HCEC 1CT (cell line): ENCODE results near the gene ACD.

Experiments used
- DNase-seq: peaks from one replicate; pipeline ENCODE4 v3.0.0-alpha.2; 2017

The ACD gene

DNA sequence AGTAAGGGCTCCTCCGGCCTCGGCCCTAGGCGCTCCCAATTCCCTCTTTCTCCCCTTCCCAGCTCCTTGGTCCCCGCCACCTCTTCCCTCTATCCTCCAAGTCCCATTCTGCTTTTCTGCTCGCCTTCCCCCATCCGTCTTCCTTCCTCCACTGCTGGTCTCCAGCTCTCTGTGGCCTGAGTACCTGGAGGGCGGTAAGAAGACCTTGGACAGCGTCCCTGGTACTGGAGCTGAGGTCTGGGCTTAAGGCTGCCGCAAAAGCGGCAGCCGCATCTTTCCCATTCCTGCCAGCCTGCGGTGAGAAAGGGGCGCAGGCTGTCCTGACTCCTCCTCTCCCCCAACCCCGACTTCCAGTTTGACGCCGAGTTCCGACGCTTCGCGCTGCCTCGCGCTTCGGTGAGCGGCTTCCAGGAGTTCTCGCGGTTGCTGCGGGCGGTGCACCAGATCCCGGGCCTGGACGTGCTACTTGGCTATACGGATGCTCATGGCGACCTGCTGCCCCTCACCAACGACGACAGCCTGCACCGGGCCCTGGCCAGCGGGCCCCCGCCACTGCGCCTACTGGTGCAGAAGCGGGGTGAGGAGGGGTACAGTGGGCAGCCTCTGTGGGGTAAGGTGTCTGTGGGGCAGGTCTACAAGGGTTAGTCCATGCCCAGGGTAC is 1.2 kb upstream of the ACD start:
- no peak for DNase-seq

DNA sequence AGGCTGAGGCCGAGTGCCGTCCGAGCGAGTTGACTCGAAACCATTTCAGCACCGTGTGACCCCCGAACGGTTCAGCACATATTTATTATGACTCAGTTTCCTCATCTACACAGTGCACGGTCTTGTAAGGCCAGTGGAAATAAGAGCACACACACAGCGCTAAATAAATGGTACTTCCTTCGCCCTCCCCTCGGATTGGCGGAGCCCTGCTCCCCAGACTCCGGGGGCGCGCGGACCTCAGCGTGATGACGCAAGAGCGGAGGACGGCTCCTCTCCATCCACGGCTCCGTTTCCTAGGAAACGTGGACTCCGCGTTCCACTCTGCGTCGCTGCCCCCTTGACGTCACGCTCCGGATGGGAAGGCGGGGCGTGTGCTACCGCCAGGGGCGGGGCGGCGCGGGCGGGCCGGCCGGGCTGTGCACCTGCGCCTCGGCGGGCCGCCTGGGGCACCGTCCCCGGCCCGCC is 536 bp upstream of the ACD start, which contains the start of gene PARD6A:
PARD6A (plus strand) TSS at position 397 of the 465 bp plus-strand sequence. CDS start 79 bp downstream, outside the sequence.
- DNase-seq: peak; percentile 96

DNA sequence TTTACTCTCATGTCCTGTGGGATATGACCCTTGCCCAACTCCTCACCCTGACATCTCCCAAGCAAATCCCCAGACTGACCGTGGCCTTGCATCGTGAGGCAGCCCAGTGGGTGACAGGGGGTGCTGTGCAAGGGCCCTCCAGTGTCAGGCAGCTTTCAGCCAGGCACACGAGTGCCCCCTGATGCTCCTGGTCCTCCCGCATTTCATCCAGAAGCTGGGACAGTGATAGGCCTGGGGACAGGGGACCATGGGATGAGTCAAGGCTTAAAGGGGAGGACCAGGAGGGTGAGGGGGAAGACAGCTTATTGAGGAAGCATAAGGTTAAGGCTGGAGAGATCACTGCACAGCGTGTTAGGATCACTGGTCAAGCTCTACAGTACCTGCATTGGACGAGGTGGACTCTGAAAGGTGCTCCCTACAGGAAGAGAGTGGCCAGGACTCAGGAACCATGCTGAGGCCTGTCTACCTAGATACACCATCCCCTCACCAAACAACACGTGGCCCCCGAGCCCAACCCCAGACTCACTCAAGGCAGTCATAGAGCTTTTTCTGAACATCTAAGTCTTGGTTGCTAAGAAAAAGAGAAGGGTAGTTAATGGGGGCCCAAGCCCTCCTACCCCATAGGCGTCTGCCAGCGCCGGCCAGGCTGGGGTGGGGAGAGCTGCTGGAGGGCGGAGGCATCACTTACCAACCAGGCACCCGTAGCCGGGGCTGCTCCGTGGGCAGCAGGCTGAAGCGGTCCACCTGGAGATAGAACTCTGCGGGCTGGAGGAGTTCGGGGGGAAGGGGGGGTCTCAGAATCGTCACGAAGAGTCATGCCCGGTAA is 998 bp downstream of the ACD start:
- DNase-seq: no peak

DNA sequence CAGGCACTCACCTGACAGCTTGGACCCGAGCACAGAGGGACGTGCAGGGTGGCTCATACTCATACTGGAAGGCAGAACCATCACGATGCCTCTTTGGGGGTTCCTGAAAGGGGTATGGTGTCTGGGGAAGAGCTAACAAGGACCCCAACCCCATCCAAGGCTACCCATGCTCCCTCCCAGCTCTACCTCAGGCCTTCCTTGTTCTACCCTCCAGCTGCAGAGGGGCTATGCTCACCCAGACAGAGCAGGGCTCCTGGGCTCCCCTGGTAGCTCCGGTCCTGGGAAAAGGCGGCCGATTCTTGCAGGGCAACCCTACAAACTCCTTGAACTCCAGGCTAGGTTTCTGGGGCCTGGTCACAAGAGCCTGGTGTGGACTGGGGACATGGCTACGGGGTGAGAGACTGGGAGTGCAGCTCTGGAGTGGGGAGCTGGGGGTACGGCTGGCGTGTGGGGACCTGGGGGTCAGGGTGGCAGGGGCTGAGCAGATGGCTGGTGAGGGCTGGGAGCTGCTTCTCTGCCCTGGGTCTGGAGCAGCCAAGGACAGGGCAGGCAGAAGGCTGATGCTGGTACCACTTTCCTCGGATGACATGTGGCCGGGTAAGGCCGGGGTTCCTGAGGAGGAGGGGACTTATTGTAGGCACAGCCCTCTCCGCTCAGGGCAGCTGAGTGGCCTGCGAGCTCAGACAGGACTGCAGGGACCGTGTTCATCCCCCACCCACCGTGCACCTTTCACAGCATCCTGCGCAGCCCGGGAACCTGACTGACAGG is 2.1 kb downstream of the ACD start:
- no peak for DNase-seq

DNA sequence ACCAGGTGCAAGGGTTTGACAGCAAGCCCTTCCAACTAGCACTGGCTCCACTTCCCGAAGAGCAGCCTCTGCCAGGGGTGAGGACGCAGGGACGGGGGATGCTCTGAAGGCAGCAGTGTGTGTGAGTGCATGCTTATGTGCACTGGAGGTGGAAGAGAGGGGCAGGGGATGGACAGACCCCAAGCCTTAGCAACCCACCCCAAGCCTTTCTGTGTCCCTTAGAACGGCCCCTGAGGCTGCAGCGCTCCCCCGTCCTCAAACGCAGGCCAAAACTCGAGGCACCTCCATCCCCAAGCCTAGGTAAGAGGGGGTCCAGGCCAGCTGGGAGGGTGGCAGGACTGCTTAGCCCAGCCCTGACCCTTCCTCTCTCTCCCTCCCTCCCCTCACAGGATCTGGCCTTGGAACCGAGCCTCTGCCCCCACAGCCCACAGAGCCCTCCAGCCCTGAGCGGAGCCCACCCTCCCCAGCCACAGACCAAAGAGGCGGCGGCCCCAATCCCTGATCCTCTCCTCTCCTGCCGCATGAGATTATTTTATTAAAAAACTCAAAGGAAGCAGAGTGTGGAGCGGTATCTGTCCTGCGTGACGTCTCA is 2.9 kb downstream of the ACD start:
- no peak for DNase-seq

DNA sequence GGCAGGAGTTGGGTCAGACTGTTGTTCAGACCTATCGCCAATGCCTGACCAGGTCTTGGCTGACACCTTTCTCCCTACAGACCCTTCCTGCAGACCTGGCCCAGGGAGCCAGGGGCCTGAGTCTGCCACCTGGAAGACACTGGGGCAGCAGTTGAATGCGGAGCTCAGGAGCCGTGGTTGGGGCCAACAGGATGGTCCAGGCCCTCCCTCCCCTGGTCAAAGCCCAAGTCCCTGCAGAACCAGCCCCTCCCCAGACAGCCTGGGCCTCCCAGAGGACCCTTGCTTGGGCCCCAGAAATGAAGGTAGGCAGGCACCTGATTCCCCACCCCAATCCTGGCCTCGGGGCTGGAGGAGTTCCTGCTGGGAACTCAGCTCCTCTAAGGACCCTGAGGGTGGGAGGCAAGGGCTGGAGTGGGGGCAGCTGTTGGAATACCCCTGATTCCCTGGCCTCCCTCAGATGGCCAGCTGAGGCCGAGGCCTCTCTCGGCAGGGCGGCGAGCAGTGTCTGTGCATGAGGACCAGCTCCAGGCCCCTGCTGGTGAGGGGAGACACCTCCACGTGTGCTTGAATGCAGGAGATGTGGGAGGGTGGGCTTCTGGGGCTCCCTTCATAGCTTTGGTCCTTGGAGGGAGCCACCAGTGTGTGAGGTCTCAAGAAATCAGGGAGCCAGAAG is 3.6 kb downstream of the ACD start:
- no peak for DNase-seq

DNA sequence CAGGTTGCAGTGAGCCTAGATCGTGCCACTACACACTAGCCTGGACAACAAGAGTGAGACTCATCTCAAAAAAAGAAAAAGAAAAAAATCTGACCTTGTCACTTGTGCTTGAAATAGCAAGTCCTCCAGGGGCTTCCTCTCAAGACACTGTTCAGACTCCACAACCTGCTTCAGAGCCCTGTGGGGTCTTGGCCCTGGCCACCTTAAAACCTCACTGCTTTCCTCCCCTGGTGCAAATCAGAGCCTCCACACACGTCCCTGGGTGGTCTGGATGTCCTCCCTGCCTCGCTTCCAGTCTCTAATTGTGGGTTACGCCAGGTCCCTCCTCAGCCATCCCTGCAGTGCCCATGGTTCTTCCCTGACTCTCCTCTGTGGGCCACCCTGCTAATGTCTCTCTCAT is 4.7 kb downstream of the ACD start:
- no peak for DNase-seq

DNA sequence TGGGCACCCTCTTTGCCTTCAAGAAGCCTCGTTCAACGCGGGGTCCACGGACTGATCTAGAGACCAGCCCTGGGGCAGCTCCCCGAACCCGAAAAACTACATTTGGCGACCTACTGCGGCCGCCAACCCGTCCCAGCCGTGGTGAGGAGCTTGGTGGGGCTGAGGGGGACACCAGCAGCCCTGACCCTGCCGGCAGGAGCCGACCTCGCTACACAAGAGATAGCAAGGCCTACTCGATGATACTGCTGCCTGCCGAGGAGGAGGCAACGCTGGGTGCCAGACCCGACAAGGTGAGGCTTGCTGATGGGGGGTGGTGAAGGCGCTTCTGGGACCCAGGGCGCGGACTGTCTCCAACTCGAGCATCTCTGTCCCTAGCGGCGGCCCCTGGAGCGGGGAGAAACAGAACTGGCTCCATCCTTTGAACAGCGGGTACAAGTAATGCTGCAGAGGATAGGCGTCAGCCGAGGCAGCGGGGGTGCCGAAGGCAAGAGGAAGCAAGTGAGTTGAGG is 5.6 kb downstream of the ACD start:
- no peak for DNase-seq

DNA sequence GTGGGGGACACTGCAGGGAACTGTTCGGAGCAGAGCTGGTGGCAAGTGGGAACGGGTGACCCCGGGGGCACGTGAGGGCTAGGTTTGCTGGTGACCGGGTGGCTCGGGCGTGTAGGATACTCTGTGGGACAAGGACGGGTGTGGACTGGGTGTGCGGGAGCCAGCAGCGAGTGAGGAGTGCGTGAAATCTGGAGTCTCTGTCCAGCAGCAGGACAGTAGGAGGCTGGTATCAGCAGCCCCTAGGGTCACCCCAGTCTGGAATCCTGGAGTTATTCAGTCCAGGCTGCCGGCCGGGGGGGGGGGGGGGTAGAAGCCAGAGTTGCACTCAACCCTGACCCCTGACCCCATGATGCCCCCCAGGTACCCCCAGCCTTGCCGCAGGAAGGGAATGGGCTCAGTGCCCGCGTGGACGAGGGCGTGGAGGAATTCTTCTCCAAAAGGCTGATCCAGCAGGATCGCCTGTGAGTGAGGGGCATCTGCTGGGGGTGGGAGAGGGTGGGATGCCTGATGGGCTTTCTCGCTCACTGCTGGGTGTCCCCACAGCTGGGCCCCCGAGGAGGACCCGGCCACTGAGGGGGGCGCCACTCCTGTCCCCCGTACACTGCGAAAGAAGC is 6.2 kb downstream of the ACD start:
- no peak for DNase-seq

DNA sequence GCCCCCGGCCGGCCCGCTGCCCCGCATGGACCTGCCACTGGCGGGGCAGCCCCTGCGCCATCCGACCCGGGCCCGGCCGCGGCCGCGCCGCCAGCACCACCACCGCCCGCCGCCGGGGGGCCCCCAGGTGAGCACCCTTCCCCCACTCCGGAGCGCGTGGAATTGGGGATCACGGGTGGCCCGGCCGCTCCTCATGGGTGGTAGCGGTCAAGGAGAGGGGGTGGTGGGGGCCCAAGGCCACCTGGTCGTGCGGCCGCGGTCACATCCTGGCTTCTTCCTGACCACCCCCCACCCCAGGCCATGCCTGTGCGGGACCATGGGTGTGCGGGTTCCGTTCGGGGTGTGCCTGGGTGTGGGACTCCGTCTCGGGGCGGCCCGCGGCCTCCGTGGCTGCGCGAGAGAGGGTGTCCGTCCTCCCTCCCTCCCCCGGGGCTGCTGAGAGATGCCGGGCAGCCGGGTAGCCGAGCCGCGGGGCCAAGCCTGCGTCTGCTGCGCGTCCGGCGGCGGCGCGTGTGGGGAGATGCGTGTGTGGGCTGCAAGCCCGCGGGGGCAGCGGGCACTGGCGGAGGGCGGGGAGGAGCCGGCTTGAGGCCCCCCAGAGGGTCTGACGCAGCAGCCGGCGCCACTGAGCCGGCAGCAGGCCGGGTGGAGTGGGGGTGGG is 6.8 kb downstream of the ACD start:
- no peak for DNase-seq

DNA sequence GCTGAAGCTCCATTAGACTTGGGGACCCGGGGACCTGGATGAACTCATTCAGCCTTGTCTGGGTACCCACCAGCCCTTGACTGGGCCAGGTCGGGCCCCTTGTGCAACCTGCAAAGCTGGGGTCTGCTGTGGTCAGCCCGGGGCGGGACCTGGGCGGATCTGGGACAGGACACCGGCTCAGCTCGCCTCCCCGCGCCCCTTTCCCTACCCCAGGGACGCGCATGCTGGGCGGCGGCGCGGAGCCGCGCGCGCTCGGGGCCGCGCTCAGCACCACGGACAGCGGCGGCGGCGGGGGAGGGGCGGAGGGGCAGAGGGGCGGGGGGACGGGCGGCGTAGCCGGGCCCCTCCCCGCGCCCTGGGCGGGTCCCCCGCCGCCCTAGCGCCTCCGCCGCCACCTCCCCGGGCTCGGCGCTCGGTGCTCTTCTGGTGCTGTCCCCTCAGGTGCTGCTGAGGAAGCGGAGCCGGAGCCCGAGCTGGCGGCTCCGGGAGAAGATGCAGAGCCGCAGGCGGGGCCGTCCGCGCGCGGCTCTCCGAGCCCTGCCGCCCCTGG is 7.4 kb downstream of the ACD start:
- no peak for DNase-seq

DNA sequence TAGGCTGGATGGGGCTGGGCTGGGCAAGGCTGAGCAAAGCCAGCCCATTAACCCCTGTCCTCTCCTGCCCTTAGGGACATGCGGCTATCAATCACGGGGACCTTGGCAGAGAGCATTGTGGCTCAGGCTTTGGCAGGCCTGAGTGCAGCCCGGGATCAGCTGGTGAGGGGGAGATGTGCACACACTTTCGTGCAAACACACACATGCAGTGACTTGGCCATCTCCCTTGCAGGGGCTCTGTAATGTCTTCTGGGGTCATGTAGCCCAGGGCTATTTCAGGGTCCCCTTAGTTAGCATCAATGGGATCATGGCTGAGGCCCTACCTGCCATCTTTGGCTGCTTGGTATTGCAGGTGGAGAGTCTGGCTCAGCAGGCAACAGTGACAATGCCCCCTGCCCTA is 8.2 kb downstream of the ACD start:
- DNase-seq: no peak

DNA sequence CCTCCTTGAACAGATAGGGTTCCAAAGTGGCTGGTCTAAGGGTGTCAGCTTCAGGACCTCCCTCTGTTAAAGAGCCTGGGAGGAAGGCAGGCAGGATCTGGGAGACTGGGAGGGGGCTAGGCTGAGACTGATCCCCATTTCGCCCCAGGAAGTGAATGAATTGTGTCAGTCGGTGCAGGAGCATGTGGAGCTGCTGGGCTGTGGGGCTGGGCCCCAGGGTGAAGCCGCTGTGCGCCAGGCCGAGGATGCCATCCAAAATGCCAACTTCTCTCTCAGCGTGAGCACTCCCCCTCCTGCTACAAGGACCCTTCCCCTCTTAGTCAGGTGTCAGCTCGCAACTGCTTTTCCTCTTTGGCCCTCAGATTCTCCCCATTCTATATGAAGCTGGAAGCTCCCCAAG is 9.0 kb downstream of the ACD start:
- no peak for DNase-seq

DNA sequence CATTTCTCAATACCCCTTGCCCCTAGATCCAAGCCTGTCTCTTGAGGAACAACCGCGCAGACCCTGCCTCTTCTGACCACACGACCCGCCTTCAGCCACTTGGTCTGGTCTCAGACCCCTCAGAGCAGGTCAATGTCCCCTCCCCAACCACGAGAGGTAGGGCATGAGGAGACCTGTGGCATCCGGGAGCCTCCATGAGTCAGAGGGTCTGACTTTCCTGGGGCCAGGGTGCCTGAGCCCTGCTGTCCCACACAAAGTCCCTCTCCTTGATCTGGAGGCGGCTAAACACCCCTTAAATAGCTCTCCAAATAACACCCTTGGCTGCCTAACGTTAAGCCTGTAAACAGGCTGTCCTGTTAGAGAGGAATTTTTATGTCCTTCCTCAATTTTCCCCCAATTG is 10.0 kb downstream of the ACD start:
- DNase-seq: no peak

DNA sequence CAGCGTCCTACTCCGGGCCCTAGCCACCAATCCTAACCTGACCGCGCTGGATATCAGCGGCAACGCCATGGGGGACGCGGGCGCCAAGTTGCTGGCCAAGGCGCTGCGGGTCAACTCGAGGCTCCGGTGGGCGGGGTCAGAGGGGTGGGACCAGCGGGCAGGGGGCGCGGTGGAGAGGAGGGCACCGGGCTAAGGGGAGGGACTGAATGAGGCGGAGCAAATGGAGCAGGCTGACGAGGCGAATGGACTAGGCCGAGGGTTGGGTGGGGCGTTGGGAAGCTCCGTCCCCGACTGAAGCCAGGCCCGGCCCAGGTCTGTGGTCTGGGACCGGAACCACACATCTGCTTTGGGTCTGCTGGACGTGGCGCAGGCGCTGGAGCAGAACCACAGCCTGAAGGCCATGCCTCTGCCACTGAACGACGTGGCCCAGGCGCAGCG is 10.5 kb downstream of the ACD start:
- DNase-seq: no peak

DNA sequence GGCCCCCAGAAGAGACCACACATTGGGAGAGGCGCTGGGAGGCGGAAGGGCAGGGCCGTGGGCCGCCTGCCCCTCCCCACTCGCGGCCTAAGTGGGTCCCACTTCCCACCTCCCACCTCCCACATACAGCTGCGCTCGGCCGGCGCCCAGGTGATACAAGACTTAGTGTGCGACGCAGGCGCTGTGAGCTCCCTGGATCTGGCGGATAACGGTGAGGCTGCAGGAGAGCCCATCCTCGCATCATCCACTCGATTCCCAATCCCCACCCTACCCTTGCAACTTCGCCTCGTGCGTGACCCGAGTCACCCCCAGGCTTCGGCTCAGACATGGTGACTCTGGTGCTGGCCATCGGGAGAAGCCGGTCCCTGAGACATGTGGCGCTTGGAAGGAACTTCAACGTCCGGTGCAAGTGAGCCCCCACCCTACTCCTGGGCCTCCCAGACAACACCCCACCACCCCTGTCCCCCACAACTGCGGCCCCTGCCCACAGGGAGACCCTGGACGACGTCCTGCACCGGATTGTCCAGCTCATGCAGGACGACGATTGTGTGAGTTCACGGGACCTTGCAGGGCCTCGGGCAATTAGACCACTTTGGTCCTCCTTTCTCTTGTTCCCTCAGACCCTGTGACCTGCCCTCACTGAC is 11.2 kb downstream of the ACD start:
- DNase-seq: no peak

DNA sequence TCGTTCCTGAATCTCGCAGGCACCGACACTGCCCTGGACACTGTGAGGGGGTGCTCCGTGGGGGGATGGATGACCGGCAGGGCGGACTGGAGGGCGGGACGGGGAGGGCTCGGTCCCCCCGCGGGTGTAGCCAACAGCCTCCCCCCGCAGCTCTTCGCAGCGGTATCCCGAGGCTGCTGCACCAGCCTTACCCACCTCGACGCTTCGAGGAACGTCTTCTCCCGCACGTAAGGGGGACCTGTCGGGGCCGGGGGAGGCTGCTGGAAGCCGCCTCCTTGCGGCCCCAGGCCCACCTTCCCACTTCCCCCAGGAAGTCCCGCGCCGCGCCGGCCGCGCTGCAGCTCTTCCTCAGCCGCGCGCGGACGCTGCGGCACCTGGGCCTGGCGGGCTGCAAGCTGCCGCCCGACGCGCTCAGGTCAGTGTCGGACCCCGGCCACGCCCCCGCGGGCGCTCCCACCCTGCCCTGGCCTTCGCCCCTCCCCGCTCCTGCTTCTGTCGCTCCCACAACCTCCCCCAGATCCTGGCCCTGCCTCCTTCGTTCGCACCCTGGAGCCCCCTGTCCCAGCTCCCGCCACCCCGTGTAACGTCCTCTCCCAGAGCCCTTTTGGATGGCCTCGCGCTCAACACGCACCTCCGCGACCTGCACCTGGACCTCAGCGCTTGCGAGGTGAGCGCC is 11.8 kb downstream of the ACD start:
- DNase-seq: no peak

DNA sequence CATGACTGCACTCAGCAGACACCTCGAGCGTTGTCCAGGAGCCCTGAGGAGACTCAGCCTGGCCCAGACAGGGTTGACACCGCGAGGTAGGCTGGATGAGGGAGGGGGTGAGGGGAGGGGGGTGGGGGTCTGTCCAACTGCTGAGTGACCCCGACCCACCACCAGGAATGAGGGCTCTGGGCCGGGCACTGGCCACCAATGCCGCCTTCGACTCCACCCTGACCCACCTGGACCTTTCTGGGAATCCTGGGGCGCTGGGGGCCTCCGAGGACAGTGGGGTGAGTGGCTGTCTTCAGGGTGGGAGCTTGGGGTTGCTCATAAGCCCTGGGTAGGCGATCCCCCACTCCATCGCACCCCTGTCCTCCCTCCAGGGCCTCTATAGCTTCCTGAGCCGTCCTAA is 12.4 kb downstream of the ACD start:
- DNase-seq: no peak

DNA sequence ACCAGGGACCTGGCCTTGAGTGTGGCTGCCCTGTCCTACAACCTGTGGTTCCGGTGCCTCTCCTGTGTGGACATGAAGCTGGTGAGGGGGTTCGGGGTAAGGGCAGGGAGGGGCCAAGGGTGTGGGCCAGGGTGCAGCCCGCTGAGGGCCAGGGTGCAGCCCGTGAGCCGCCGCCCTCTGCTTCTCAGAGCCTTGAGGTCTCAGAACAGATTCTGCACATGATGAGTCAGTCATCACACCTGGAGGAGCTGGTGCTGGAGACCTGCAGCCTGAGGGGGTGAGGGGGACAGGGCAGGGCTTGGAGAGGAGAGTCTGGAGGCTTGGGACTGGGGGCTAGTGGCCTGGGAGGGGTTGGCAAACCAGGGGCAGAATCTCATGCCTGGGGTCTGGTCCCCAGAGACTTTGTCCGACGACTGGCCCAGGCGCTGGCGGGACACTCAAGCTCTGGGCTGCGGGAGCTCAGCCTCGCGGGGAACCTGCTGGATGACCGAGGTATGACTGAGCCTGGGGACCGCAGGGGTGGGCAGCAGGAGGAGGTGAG is 12.9 kb downstream of the ACD start:
- no peak for DNase-seq
